HEK293 (cell line): ENCODE measurements around the gene CTF1.

Experiments
- KLF17 ChIP-seq: fragments of 450-650 bp; formaldehyde crosslinking; IDR thresholded peaks from 2 replicates; pipeline ENCODE4 v1.5.1; 2016; ENCODE audit warnings: missing biosample characterization, missing genetic modification characterization
- KLF8 ChIP-seq: fragments of 450-650 bp; formaldehyde crosslinking; IDR thresholded peaks from 2 replicates; pipeline ENCODE4 v1.5.1; 2016; ENCODE audit warnings: missing biosample characterization, missing genetic modification characterization
- OVOL3 ChIP-seq: fragments of 450-650 bp; formaldehyde crosslinking; IDR thresholded peaks from 2 replicates; pipeline ENCODE4 v1.5.1; 2016; ENCODE audit warnings: missing biosample characterization, missing genetic modification characterization
- PRDM4 ChIP-seq: fragments of 450-650 bp; formaldehyde crosslinking; IDR thresholded peaks from 2 replicates; pipeline ENCODE4 v1.5.1; 2017; ENCODE audit warnings: missing biosample characterization, missing genetic modification characterization
- PRDM6 ChIP-seq: fragments of 450-650 bp; formaldehyde crosslinking; IDR thresholded peaks from 2 replicates; pipeline ENCODE4 v1.5.1; 2017; ENCODE audit warnings: missing biosample characterization, missing genetic modification characterization
- SALL2 ChIP-seq: fragments of 450-650 bp; formaldehyde crosslinking; IDR thresholded peaks from 2 replicates; pipeline ENCODE4 v1.5.0; 2017; ENCODE audit warnings: missing biosample characterization, mild to moderate bottlenecking, missing genetic modification characterization, borderline replicate concordance
- WT1 ChIP-seq: fragments of 450-650 bp; formaldehyde crosslinking; IDR thresholded peaks from 2 replicates; pipeline ENCODE4 v1.5.1; 2016; ENCODE audit warnings: missing biosample characterization, missing genetic modification characterization
- ZBTB11 ChIP-seq: fragments of 450-650 bp; formaldehyde crosslinking; conservative IDR thresholded peaks from 2 replicates; pipeline ENCODE4 v1.5.1; 2016; ENCODE audit warnings: low read depth, missing biosample characterization, missing genetic modification characterization
- ZBTB7A ChIP-seq: fragments of 450-650 bp; formaldehyde crosslinking; IDR thresholded peaks from 2 replicates; pipeline ENCODE4 v1.5.1; 2016; ENCODE audit warnings: low read depth, missing biosample characterization, missing genetic modification characterization
- ZFP69B ChIP-seq: fragments of 450-650 bp; formaldehyde crosslinking; IDR thresholded peaks from 2 replicates; pipeline ENCODE4 v1.5.1; 2016; ENCODE audit warnings: missing biosample characterization, missing genetic modification characterization
- ZNF121 ChIP-seq: fragments of 450-650 bp; formaldehyde crosslinking; IDR thresholded peaks from 2 replicates; pipeline ENCODE4 v1.5.1; 2016; ENCODE audit warnings: missing biosample characterization, missing genetic modification characterization
- ZNF18 ChIP-seq: fragments of 450-650 bp; formaldehyde crosslinking; IDR thresholded peaks from 2 replicates; pipeline ENCODE4 v1.5.1; 2016; ENCODE audit warnings: missing biosample characterization, missing genetic modification characterization
- ZNF26 ChIP-seq: fragments of 450-650 bp; formaldehyde crosslinking; IDR thresholded peaks from 2 replicates; pipeline ENCODE4 v1.5.1; 2016; ENCODE audit warnings: missing biosample characterization, missing genetic modification characterization
- ZNF274 ChIP-seq, 2 experiments: fragments of 200-500 bp in 1 of 2; fragments of 450-650 bp in 1 of 2; sonication (Bioruptor generic) in 1 of 2; formaldehyde crosslinking in 1 of 2; IDR thresholded peaks; 2 replicates each; pipeline versions ENCODE4 v1.5.1 to v1.6.1; 2014 to 2016; ENCODE audit warnings: borderline replicate concordance in 1 of 2, inconsistent platforms in 1 of 2, low read length in 1 of 2, missing biosample characterization in 1 of 2, missing genetic modification characterization in 1 of 2
- ZNF391 ChIP-seq: fragments of 450-650 bp; formaldehyde crosslinking; IDR thresholded peaks from 2 replicates; pipeline ENCODE4 v1.5.1; 2016; ENCODE audit warnings: low read depth, missing biosample characterization, missing genetic modification characterization, borderline replicate concordance
- ZNF398 ChIP-seq: fragments of 450-650 bp; formaldehyde crosslinking; IDR thresholded peaks from 2 replicates; pipeline ENCODE4 v1.5.1; 2017; ENCODE audit warnings: missing biosample characterization, missing genetic modification characterization
- ZNF501 ChIP-seq: fragments of 450-650 bp; formaldehyde crosslinking; IDR thresholded peaks from 2 replicates; pipeline ENCODE4 v1.5.1; 2016; ENCODE audit warnings: missing biosample characterization, missing genetic modification characterization
- ZNF580 ChIP-seq: fragments of 450-650 bp; formaldehyde crosslinking; IDR thresholded peaks from 2 replicates; pipeline ENCODE4 v1.5.1; 2016; ENCODE audit warnings: missing biosample characterization, missing genetic modification characterization
- ZSCAN30 ChIP-seq: fragments of 450-650 bp; IDR thresholded peaks from 2 replicates; pipeline ENCODE4 v1.5.1; 2018; ENCODE audit warnings: missing biosample characterization, mild to moderate bottlenecking, missing genetic modification characterization, moderate library complexity
- ZSCAN5A ChIP-seq: fragments of 450-650 bp; formaldehyde crosslinking; IDR thresholded peaks from 2 replicates; pipeline ENCODE4 v1.5.1; 2016; ENCODE audit warnings: missing biosample characterization, missing genetic modification characterization
- ZXDB ChIP-seq: fragments of 450-650 bp; formaldehyde crosslinking; IDR thresholded peaks from 2 replicates; pipeline ENCODE4 v1.5.1; 2016; ENCODE audit warnings: missing biosample characterization, missing genetic modification characterization

Gene CTF1

GRCh38 chr16:30921748-30922419, 25.5 kb downstream of the CTF1 start (continued):
- TF ChIP-seq PRDM6 (no peak), ZNF398 (peak; percentile 63), ZNF26 (tag by site-specific recombination) (no peak), OVOL3 (tag by site-specific recombination) (no peak), KLF8 (tag by site-specific recombination) (no peak), ZBTB7A (peak; percentile 50), ZNF121 (no peak), ZNF501 (no peak), ZFP69B (tag by site-specific recombination) (no peak), WT1 (tag by site-specific recombination) (no peak), ZXDB (tag by site-specific recombination) (no peak), ZSCAN5A (tag by site-specific recombination) (peak; percentile 52; the same call in 1 of the 2 replicates), ZNF18 (tag by site-specific recombination) (peak; percentile 87; the same call in 1 of the 2 replicates), ZNF274 (IDR thresholded peaks at IDR 0.05; ENCODE audit: low read length) (no peak), ZNF274 (tag by site-specific recombination; IDR thresholded peaks at IDR 0.05; ENCODE audit: borderline replicate concordance) (no peak), KLF17 (tag by site-specific recombination) (peak; percentile 21; the same call in 1 of the 2 replicates), ZBTB11 (tag by site-specific recombination) (no peak), ZNF580 (peak; percentile 52), ZSCAN30 (tag by site-specific recombination) (no peak; the same call in none of the 2 replicates), PRDM4 (tag by site-specific recombination) (no peak; the same call in 1 of the 2 replicates), SALL2 (tag by site-specific recombination) (no peak), ZNF391 (tag by site-specific recombination) (no peak; the same call in 1 of the 2 replicates)
